Activated CD8-positive, alpha-beta memory T cell treated with anti-CD3 and anti-CD28 coated beads, Interleukin-2, amount 50 U/mL, for 24 hours (primary cell): ENCODE data around the gene FAM217B.
"Not testable (repeated sequence)": the region's sequence is repeated elsewhere in the genome, so short reads cannot be mapped to it uniquely, and the experiment has no call there.

Source experiments
- DNase-seq: peaks from one replicate; pipeline ENCODE4 v3.0.0-alpha.2; 2020; ENCODE audit errors: extremely low read depth

Gene FAM217B

DNA sequence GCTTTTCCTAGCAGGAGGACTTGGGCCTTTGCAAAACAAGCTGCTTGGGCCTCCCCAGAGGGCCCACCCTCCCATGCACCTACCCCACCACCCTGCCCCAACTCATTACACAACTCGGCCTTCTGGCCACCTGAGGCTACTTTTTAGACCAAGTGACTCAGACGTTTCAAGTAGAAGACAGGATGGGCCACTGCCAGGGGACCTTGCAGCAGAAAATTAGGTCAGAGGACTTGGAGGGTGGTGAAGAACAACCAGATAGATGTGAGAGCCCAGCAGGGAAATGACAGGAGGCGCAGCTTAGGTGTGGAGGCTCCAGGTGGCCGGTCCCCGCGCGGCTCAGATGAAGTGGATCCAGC is 1.5 kb upstream of the FAM217B start:
- no peak for DNase-seq

DNA sequence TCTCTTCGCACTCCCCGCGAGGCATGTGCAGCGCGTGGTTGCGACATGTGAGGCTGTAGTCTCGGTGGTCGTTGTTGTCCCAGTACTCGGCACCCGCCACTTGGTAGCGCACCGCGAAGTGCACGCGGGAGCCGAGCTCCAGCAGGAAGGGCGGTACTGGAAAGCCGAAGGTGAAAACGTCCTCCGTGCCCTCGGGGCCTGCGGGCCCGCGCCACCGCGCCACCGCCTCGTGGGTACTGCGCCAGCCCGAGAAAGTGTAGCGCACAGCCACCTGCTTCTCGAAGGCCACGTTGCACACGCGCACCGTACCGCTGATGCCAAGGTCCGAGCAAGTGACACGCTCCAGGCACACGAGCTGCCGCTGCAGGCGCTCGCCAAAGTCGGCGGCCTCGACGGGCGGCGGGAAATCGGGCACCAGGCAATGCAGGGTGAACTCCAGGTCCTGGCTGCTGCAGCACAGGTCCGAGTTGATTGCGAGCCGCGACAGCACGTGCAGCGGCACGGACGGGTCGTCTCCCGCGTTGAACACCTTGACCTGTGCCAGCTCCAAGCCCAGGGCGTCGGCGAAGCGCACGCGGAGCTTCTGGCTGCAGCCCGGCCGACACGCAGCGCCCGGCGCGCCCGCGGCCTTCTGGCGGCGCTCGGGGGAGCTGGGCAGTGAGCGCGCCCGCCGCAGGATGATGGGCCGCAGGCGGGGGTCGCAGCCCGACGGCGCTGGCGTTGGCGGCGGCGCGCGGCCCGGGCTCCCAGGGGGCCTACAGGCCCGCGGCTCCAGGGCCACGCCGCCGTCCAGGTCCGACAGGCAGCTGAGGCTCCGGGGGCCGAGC is 924 bp upstream of the FAM217B start:
- DNase-seq = no peak

DNA sequence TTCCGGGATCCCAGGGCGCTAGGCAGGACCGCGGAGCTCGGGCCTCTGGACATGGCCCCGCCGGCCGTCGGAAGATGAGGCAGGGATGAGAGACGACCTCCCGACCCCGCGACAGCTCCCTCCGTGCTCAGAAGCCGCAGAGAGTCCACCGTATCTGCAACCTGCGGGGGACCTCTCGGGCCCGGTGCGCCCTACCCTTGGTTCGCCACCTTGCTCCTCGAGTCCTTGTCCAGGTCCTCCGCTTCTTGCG is 385 bp upstream of the FAM217B start:
- DNase-seq = no peak

DNA sequence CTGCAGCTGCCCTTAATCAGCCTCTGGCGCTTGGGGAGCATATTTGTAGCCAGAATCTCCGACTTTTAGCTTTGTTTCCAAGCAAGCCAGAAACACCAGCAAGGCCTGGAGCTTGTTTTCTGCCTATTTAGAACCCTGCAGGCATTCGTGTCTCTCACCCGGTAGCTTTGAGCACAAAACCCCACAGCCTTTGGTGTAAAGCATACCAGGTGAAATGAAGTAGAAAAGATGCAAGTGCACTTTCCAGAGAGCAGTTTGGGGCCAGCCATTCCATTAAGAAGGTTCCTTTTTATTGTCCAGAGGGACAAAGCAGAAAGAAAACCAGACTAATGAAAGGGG is 736 bp downstream of the FAM217B start:
- DNase-seq = no peak

DNA sequence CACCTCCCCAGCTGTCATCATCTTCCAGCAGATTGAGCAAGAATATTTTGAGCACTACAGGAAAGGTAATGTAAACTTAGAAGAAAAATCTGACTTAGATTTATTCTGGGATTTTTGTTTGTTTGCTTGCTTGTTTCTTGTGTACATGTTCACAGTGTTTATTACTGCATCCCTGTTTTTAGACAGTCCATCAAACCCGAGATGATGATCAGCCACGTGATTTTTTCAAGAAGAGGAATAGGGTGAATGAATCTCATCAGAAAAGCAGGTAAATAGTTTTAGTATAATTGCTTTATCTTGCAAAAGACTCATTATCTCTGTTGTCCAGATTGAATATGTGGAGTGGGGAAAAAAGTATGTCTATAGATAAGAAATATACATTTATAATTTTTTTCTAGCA is 2.1 kb downstream of the FAM217B start:
- DNase-seq = no peak

DNA sequence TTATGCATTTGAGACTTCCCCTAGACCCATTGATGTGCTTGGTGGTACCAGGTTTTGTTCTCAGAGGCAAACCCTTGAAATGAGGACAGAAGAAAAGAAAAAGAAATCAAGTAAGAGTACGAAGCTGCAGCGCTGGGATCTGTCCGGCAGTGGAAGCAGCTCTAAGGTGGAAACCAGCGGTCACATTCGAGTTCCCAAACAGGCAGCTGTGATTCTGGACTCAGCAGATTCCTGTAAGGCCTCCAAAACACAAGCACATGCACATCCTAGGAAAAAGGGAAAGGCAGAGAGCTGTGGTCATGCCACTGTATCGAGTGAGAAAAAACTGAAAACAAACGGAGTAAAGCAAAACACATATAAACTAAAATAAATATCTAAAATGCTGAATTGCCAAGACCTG is 4.5 kb downstream of the FAM217B start:
- DNase-seq = no peak

DNA sequence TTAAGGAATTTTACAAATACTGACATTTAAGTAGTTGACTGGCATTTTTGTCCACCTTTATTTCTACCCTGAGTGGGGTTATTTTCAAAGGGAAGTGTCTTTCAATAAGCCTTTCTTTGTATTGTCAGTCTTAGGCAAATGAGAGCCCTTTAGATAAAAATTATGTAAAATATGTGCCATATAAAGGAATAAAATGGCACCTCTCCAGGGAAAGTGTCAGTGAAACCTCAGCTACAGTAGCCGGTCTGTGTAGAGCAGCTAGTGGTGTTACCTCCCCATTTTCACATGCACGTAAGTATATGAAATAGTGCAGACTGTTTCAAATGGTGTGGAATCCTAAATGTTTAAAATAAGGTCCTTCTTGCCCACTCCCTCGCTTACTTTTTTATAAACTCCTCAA is 5.0 kb downstream of the FAM217B start:
- no peak for DNase-seq

DNA sequence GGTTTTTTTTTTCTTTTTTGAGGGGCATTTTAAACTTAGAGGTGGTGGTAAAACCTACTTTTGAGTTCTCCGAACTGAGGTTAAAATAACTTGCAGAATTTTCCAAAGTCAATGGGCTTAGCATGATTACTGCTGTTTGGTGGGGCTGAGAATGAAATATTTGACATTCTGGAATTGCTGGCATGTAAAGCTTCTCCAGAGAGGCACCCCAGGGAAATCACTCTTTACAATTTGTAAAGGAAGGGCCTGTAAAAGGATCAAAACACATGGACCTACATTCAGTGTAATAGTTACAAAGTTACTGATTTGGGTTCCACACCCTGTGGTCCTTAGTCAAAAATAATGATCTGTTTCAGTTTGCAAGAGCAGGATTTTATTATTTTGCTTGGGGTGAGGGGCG is 5.5 kb downstream of the FAM217B start:
- no peak for DNase-seq

DNA sequence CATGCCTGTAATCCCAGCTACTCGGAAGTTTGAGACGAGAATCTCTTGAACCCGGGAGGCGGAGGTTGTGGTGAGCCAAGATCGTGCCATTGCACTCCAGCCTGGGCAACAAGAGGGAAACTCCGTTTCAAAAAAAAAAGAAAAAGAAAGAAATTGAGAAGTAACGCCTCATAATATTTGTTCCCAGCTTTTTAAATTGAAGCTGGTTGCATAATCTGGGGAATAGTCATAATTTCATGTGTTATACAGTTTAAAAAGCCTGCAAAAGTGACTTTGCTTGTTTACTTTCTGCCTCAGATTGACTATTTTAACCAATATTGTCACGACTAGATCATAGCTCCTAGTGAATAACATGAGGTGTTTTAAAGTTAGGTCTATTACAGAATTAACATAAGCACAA is 7.2 kb downstream of the FAM217B start:
- no peak for DNase-seq

DNA sequence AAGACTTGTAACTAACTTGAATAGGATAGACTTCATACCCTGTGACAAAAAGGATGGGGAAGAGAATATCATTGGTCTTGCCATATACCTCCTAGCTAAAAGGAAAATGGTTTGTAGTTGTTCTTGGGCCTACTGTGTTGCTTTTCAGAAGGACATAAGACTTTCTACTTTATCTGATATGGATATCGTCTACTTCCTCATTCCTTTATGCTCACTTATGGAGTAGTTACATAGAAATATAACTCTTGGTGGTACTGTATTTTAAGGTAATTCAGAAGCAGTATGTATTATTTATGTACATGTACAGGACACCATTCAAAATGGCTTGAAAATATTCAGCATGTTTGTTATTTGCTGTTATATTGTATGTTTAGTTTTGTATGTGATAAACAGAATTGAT is 8.0 kb downstream of the FAM217B start:
- no peak for DNase-seq

DNA sequence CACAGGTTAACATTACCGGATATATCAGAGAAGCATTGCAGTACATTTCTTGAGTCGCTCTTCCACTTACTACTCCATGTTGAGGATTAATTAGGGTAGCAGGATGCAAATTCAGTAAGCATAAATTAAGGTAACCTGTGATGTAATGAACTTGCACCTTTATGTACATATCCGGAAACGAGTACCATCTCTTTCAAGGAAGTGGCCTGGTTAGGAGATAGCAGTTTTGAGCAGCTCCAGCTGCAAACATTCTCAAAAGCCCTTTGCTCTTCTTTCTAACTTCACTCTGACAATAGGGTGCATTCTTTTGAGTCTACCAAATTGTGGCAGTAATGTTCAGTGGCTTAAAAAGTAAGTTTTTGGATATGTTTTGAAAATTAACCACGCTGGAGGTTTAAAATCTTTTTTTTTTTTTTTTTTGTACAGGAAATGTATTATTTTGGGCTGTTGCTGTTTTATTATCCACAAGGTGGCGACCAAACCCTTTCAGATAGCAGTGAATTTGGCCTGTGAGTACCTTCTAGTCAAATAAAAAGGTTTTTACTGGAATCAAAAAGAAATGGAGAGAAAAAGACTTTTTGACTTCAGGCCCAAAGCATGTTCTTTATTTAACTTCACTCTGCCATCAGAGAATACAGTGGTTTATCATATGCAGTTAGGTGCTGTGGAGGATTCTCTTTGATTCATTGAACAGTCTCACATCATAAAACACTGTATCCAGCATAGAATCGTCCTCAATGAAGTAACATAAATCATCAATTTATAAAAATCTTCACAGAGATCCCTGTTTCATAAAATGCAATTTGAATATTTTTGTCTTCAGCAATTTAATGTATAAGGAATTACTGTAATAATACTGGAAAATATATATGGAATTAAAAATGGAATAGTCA is 8.9 kb downstream of the FAM217B start:
- DNase-seq = no peak

DNA sequence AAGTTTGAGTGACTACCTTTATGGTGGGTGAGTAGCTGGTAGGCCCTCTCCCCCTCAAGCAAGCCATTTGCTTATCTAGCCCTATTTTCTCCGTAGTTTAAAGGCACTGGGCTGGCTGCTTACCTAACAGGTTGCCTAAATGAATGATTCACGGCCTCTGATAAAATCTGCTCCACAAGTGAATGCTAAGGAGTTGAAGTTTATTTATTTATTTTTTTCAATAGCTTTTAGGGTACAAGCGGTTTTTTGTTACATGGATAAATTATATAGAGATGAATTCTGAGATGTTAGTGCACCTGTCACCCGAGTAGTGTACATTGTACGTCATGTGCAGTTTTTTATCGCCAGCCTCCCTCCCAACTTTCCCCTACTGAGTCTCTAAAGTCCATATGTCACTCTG is 9.7 kb downstream of the FAM217B start:
- DNase-seq = no peak

DNA sequence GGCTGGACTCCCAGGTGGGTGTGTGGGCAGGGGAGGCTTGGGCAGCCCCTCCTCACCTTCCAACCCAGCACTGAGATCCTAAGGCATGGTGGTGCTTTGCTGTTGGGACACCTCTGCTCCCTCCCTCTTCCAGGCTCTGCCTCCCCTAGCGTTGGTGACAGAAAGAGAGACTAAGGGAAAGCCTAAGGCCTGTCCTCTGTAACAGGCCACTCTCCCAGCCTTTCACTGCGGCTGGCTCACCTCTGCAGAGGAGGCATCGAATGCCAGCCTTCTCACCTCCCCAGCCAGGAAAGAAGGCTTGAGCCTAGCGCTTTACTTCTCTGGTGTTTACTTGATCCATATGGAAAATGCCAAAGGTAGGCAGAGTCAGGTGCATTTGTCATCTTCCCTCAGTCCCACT is 14.5 kb downstream of the FAM217B start:
- no peak for DNase-seq

DNA sequence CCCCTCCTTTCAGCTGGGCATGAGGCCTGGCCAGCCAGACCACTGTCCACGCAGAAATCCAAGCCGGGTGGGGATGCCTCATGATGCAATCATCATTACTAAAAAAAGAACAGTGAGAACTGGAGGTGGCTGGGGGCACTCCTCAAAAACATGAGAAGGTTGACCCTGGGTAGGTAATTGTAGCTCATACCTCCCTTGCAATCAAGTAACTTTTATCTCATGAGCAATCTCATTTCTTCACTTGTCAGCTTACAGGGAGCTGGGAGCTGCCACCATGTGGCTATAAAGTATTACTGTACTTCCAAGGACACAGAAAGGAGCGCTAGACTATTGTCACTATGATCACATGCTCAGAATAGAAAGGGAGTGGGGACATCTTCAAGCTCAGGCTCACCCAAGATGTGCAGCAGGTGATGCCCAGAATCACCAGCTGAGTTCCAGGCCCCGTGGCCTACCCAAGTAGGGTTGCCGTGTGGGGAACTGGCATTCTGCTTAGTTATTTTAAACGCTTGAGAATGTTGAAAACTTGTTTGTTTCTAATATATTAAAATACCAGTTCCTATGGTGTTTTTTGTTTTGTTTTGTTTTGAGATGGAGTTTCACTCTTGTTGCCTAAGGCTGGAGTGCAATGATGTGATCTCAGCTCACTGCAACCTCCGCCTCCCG is 15.1 kb downstream of the FAM217B start:
- DNase-seq = no peak

DNA sequence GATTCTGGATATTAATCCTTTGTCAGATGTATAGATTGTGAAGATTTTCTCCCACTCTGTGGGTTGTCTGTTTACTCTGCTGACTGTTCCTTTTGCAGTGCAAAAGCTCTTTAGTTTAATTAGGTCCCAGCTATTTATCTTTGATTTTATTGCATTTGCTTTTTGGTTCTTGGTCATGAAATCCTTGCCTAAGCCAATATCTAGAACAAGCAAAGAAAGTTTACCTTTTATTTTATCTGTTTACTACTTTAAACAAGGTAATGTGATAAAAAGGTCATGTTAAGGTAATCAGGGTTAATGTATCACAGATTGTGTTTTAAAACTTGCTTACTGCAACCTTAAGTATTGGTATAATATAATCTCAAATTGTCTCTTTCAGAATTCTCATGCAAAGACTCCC is 17.4 kb downstream of the FAM217B start:
- not testable (repeated sequence) for DNase-seq

DNA sequence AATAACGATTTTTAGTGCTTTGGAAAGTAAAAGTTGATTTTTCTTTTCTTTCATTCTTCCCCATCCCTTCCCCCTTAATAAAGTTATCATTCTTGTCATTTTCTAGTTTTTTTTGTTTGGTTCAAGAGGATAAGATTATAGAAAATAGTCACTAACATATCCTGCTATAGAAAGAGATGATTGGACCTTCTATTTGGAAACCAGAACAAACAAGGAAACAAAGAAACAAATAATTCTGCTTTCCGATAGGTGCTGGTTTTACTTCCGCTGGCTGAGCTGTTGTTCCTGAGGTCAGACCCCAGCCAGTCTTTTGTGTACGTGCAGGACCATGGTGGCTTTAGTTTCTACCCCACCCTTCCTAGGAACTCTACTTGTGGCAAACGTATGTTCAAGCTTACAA is 17.9 kb downstream of the FAM217B start, which contains the start of gene CDH26:
TSS of gene CDH26 (plus strand) at position 301 of the 400 bp plus-strand sequence. CDS start 304 bp downstream, outside the sequence.
- DNase-seq = no peak

DNA sequence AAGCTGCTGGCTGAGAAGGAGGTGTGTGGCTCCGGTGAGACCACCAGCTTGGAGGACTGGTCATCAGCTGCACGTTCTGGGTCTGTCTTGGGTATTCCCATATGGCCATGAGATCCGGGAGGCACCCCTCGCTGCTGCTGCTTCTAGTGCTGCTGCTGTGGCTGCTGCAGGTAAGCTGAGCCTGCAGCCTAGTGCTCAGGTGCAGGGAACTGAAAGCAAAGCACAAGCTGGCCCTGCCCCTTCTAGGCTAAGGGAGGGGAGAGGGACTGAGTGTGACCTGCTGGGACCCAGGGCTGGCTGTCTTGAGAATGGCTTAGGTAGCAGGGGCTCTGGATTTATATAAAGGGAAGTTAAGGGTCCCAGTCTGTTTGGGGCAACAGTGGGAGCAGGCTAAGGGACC is 18.4 kb downstream of the FAM217B start:
- no peak for DNase-seq

DNA sequence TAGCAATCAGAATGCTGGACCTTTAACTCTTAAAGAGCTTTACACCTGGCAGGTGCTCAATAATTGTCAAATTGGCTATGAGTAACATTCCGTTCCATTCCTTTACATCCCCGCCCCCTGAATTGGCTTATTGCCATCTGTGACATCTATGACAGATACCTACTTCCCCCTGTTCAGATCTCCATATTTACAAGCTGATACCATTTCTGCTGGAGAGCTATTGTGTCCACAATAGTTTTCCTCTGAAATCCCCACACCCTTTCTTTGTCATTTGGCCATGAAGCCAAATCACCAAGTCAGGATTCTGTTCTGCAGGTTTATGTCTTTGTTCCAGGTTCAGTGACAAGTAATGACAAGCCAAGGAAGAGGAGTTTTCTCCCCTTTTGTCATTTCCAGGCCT is 21.2 kb downstream of the FAM217B start:
- DNase-seq = no peak

DNA sequence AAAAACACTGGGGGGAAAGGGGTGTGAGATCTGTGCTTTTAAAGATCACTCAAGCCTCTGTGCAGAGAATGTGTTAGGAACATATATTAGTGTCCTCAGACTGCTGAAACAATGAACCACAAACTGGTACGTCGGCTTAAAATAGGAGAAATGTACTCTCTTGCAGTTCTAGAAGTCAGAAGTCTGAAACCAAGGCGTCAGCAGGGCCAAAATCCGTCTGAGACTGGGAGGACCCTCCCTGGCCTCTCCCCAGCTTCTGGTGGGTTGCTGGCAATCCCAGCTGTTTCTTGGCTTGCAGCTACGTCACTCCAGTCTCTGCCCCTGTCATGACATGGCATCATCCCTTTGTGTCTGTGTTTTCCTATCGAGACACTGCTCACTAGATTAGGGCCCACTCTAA is 22.0 kb downstream of the FAM217B start:
- DNase-seq = no peak

DNA sequence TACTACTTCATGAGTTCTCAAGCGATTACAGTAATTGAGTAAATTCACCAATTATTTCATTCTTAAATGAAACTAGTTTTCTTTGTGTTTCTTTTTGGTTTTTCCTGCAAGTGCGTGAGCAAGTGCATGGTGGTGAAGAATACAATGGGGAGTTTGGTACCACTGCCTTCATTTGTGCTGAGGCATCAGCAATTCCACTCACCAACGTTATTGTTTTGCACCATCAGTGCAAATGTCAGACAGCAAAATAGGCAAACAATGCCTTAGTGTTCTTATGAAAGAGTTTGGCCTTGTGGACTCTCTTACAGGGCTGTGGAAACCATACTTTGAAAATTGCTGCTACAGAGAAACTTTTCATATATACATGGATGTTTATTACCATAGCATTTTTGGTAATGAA is 26.2 kb downstream of the FAM217B start:
- DNase-seq = no peak

DNA sequence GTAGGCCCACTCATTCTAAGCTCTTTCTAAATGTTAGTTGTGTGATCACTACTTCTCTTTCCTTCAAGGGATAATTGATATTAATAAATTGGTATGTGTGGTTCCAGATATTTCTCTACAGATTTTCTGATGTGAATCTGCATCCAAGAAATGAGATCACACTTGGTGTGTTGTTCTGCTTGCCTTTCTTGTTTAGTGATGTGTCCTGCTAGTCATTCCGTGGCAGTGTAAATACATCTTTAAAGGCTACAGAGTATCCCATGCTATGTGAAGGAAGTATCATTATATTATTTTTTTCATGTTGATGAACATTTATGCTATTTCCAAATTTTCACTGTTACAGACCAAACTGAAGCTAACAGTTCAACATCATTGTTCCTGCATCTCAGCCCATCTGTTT is 31.2 kb downstream of the FAM217B start:
- no peak for DNase-seq

DNA sequence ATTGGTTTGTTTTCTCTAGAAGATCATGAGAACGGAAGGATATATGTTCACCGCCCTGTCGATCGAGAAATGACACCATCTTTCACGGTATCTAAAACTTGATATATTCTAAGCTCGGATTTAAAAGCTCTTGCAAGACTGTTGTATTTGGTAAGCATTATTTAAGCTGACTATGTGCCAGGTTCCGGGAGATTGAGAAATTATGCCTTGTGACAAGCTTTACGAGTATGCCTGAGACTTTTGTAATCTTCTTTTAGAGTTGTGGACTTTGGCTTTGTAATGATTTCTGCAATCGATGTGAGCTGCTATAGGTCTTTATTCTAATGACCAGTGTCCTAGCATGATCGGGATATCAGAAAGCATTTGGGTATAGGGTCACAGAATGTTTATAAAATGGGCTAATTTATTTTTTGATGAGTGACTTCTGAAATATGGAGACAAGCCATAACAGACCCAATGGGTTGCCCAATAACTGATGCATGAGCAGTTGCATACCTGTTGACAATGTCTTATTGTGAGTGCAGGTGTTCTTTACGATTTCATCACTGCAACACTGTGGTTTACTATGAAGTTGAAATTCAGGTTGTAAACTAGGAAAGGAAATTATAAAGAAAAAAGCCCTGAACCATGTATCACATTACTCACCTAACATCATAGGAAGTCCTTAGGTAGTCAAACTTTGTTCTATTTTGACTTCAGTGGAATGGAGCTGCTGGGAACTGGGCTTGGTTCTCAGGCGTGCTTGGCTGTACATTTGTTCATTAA is 32.0 kb downstream of the FAM217B start:
- DNase-seq = no peak
